Stimulated activated CD4-positive, alpha-beta T cell treated with anti-CD3 and anti-CD28 coated beads, Interleukin-15, amount 100 ng/mL, for 48 hours (primary cell): Measurements from ENCODE around the gene RABGGTB.
"Not testable (repeated sequence)": the region's sequence is repeated elsewhere in the genome, so short reads cannot be mapped to it uniquely, and the experiment has no call there.

Experiments used
- DNase-seq, 2 donors: peaks; one replicate each; pipeline ENCODE4 v3.0.0-alpha.2; 2020; ENCODE audit warnings: low read depth in 2 of 2

RABGGTB gene

GRCh38 chr1:75795703-75796193 lies 9.7 kb downstream of the RABGGTB start:
- DNase-seq: no peak

- DNase-seq: no peak
Observed at GRCh38 chr1:75796376-75797272, 10.6 kb downstream of the RABGGTB start, which contains the start of gene MSH4. TSS of gene MSH4 (plus strand) at chr1:75796882. CDS start at chr1:75796986, 104 bp downstream.

DNA sequence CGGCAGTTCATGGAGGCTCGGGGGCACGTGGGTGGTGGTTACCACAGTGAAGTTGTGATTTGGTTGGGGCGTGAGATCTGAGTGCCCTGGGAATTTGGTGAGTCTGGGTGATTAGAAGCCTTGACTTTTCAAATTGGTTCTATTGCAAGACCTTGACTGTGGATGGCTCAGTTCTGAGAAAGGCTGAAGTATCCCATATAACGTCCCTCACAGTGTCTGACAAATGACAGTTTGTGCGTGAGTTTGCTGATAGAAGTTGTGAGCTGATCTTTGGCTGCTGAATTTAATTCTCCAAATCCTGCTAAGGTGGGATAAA lies 11.2 kb downstream of the RABGGTB start:
- DNase-seq: no peak

DNA sequence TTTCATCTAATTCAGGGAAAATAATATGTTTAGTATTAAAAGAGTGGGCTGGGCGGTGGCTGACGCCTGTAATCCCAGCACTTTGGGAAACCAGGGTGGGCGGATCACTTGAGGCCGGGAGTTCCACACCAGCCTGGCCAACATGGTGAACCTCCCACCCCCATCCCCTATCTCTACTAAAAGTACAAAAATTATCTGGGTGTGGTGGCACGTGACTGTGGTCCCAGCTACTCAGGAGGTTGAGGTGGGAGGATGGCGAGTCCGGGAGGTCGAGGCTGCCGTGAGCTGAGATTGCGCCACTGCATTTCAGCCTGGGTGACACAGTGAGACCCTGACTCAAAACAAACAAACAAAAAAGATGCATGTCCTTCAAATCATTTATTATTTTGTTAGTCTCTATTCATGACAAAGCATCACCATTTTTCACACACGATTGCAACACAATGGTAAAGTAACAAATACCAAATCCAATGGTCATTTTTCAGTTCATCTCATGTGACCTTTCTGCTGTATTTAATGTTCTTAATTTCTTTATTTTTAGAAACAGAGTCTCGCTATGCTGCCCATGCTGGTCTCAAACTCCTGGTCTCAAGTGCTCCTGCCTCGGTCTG lies 11.7 kb downstream of the RABGGTB start:
- DNase-seq: no peak

GRCh38 chr1:75801480-75801879 lies 15.4 kb downstream of the RABGGTB start:
- not testable (repeated sequence) for DNase-seq

GRCh38 chr1:75808921-75809320 lies 22.9 kb downstream of the RABGGTB start:
- no peak for DNase-seq

GRCh38 chr1:75810113-75810512 lies 24.1 kb downstream of the RABGGTB start:
- not testable (repeated sequence) for DNase-seq

GRCh38 chr1:75811211-75811981 lies 25.3 kb downstream of the RABGGTB start:
- no peak for DNase-seq

- no peak for DNase-seq
Observed at GRCh38 chr1:75812065-75812464, 26.0 kb downstream of the RABGGTB start.

GRCh38 chr1:75823596-75823995 lies 37.5 kb downstream of the RABGGTB start:
- not testable (repeated sequence) for DNase-seq

GRCh38 chr1:75836528-75837100 lies 50.6 kb downstream of the RABGGTB start:
- DNase-seq: no peak

GRCh38 chr1:75838079-75838478 lies 52.0 kb downstream of the RABGGTB start:
- no peak for DNase-seq

DNA sequence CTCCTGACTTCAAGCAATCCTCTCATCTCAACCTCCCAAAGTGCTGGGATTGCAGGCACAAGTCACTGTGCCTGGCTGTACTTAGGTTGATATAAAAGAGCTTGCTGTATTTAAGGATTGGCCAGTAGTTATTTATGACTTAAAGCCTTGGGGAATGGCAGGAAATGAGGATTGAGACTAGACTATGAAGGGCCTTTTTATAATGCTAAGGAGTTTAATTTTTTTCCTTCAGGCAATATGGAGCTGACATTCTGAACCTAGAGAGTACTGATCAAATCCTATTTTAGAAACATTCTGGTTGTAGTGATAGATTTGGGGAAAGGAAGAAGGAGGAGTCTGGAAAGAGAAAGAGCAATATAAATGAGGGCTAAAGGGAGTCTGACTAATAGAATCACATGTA lies 55.4 kb downstream of the RABGGTB start:
- DNase-seq: no peak
